HG02884 (cell line): ENCODE data around the gene SAMD1.
"Not testable (repeated sequence)": the region's sequence is repeated elsewhere in the genome, so short reads cannot be mapped to it uniquely, and the experiment has no call there.

Experiments
- ATAC-seq: cut with Tn5 transposase; IDR thresholded peaks from one replicate; pipeline ENCODE4 v1.9.1; 2021; ENCODE audit warnings: mild to moderate bottlenecking, moderate library complexity; ENCODE audit not compliant: unreplicated experiment

Gene SAMD1

DNA sequence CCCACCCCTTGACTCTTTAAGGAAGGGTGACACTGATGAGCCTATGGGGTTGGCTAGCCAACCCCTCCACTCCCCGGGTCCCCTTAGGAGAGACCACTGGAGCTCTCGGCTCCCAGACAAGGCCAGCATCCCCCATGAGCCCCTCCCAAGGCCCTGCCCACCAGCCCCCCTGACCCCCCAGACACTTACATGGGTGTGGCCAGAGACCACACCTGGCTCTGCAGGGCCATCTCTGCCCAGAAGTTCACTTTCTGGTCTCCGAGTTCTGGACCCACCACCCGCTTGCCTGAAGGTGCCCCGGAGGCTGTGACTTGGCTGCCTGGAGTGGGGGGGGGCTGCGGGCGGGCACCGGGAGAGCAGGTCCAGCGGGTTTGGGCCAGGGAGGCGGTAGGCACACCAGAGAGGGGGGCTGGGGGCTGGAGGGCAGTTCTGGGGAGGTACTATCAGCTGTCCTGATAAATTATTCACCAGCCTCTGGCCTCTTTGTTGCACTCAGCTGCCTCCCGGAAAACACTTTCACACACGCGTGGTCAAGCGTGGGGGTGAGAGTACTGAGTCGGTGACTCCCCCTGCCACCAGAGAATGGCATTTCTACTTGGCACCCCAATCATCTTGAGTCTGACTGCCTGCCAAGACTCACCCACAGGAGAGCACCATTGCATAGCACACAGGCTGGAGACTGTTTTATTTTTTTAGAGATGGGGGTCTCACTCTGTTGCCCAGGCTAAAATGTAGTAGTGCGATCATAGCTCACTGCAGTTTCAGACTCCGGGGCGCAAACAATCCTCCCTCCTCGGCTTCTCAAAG is 28.6 kb downstream of the SAMD1 start, which contains the start of gene PALM3:
Gene PALM3, minus strand, starts transcription at position 326 of the 807 bp plus-strand sequence. Its CDS starts 96 bp downstream, at position 230.
- ATAC-seq: no peak

DNA sequence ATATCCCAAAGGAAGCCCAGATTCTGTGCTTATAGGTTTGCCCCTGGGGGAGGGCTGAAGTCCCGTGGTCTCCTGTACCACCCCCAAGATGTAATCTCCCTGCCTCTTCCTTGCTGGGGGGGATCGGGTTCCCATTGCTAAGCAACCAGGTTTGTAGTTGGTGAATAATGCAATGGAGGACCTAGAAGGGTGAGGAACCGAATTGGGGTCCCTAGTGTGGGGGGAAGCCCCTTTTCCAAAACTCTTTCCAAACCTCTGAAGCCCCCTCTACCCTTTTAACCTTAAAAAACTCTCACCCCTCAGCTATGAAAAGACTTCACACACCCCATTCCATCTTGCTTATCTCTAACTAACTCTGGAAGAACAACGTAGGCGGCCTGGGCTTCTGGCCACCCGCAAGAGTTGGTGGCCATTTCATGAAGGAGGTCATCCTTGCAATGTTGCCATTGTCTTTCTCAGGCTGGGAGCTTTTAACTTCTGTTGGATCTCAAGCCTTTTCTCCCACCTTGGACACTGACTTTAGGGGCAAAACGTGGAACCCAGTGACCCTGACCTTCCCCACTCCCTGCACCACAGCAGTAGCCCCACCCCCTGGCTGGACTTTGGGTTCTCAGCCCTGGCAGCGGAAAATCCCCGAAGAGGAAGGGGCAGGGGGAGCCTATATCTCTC is 29.3 kb downstream of the SAMD1 start:
- no peak for ATAC-seq

DNA sequence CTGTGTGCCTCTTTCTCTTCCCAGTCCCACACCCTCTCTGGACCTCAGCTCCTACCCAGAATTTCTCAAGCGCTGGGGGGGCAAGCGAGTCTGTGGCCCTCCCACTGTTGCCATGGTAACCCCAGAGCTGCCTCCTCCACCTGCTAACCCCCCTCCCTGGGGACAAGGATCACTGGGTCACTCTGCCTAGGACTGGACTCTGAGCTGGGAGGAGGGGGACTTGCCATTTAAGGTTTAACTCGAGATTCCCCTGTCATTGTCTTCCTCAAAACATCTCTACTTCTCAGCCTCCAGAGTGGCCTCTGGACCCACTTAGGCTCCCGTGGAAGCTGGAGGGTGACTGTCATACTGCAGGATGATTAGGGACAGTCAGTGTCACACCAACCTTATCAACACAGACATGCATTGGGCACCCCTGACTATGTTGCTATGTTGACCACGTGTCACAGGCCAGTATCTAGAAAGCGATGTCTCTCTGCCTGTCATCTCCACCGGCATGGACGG is 30.8 kb downstream of the SAMD1 start:
- no peak for ATAC-seq

DNA sequence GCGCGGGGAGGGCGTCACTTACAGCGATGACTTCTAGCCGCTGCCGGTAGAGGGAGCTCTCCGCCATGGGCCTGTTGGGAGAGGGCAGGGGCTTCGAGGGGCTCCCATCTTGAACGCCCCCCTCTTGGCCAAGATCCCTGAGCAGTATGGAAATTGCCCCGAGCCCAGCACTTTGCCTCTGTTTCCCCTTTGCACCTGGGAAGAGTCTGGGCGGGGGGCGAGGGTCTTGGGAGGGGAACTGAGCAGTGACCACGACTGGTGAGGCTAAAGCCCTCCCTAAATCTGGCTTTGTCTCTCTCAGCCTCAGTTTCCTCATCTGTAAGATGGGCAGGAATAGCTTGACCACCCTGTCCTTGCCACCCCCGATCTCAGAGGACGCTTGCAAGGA is 31.5 kb downstream of the SAMD1 start:
- ATAC-seq: no peak

DNA sequence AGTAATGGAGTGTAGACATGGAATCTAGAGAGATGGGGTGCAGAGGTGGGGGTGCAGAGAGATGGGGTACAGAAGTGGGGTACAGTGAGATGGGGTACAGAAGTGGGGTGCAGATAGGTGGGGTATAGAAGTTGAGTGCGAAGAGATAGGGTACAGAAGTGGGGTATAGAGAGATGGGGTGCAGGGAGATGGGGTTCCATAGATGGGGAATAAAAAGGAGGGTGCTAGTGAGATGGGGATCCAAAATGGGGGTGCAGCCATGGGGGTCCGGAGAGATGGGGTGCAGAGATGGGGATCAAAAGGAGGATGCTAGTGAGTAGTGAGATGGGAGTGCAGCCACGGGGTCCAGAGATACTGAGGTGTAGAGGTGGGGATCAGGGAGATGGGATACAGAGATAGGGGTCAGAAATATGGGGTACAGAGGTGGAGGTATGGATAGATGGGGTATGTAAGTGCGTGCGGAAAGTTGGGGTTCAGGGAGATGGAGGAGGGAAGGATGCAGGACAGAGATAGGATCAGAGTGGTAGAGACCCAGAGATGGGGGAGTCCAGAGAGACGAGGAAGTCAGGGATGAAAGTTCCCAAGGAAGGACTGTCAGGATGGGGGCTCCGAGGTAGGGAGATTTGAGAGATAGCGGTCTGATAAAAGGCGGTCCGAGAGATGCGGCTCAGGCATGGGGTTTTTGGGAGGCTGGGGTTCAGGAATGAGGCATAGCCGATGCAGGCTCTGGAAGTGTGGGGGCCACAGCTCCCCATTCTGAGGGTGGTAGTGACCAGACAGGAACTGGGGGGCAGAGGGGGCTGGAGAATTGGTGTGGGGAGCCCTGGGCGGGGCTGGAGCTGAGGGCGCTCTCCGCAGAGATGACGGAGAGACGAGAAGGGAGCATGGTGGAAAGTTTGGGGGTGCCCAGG is 32.1 kb downstream of the SAMD1 start:
- ATAC-seq: no peak

DNA sequence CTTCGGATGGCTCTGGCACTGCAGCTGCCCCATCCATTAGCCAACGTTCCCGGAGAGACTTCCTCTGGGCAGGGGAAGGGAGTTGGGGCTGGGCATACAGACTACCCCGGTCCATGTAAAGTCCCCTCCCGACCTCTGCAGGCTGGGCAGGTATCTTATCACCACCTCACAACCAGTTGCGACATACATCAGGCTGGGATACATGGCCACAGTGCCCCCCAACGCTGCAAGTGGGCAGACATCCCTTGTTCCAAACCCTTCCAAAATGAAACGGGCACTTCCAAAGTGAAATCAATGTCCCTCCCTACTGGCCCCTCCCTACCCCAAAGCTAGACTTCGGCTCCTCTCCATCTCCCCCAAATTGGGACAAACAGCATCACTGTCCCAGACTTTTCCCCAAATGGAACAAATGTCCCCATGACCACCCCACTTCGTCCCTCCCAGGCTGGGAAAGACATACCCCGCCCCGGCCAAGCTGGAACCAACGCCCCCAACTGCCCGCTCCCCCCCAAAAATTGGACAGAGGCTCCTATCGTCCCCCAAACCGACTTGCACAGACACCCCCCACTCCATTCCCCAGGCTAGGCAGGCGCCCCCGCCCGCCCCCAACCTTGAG is 33.7 kb downstream of the SAMD1 start:
- ATAC-seq: no peak

DNA sequence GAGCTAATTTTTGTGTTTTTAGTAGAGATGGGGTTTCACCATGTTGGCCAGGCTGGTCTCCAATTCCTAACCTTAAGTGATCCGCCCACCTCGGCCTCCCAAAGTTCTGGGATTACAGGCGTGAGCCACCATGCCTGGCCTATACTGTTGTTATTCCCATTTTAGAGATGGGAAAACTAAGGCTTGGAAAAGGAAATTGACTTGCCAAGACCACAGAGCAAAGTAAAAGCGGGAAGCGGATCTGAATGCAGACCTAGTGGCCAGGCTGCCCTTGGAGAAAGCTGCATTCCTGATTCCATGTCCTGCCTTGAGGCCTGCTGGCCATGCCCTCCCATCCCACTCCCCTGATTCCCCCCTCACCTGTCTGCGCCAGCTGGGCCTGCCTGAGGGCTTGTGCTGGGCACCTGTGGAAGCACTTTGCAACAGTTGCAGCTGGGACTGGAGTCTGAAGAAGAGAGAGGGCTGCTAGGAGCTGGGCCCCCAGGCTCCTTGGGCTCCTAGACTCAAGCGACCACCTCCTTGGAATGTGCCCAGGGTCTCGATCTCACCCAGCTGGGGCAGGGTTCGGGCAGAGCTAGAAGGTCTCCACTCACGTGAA is 34.4 kb downstream of the SAMD1 start:
- ATAC-seq: no peak

DNA sequence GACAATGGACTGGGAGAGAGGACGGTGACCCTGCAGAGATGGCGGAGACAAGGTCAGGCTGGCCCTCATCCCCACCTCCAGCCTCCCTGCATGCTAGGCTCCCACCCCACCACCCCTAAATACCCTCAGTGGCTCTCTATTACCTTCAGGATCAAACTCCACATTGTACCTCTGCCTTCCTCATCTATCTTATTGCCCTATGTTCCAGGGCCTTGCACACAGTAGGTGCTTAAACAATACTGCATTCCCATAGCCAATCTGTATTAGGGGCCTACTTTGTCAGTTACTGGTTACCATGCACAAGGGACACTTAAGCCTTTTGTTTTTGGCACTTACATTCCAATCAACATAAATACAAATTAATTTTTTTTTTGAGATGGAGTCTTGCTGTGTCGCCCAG is 35.2 kb downstream of the SAMD1 start:
- no peak for ATAC-seq

DNA sequence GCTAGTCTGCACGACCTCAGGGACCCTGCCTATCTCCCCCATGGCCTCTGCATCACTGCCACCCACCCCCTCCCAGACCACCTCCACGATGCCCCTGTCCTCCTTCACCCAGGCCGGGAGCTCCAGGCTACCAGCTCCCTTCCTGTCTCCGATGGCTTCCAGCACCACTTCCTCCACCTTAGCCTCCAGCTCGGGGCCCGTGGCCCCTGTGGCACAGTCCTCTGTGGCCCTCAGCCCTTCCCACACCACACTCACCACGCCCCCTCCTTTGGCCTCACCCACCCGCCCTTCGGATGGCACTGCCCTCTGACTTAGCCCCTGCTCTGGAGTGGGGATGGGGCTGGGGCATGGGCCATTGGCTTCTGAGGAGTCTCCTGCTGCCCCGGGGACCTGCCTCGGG is 35.8 kb downstream of the SAMD1 start:
- ATAC-seq: no peak

DNA sequence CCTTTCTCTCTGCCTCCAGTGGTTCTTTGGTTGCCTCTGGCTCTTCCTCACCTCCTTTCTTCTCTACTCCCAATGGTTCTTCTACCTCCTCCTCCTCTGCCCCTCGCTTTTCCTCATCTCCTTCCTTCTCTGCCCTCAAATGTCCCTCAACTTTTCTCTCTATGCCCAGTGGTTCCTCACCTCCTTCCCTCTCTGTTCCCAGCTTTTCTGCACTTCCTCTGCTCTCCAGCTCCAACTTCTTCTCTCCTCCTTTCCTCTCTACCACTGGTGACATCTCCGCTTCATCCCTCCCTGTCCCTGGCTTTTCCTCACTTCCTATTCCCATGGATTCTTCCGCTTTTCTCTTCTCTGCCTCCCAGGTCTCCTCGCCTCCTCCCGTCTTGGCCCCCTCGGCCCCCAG is 36.5 kb downstream of the SAMD1 start:
- ATAC-seq: no peak

DNA sequence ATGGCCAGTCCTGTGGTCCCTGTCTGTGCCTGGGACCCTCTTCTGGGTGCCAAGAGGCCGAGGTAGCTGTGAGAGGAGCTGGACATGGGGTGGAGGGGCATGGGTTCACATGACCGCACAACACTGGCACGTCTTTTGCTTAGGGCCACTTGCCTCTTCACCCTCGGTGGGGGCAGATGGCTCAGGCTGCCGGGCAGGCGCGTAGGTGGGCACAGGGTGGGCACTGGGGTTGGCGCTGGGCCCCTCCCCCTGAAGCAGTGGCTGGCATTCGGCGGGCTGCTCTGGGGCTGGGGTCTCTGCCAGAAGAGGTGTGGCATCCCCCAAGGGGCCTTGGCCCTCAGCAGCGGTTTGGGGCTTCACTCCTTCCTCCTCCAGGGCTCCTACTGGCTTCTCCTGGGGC is 37.1 kb downstream of the SAMD1 start:
- no peak for ATAC-seq

DNA sequence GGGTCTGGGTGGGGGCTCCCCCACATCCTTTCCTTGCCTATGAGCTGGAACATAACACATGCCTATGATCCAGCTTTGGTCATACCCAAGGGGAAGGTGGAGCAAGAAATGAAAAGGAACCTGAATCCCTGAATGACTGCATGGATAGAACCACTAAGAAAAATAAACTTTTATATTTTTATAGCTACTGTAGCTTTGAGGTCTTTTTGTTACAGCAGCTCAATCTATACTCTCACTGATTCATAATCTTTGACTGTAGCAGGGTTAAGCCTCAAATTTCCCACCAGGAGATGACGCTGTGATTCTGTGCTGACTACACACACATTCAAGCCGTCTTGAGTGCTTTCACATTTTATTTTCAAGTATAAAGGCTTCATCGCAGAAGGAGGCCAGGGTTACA is 37.5 kb downstream of the SAMD1 start:
- no peak for ATAC-seq

DNA sequence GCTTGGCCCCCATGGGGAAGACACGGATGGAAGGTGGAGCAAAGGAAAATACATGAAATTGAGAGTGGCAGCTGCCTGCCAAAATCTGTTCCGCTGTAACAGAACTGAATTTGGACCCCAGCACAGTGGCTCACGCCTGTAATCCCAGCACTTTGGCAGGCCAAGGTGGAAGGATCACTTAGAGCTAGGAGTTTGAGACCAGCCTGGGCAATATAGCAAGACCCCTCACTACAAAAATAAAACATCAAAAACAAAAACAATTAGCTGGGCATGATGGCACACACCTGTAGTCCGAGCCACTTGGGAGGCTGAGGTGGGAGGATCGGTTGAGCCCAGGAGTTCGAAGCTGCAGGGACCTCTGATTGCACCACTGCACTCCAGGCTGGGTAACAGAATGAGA is 38.1 kb downstream of the SAMD1 start:
- no peak for ATAC-seq

DNA sequence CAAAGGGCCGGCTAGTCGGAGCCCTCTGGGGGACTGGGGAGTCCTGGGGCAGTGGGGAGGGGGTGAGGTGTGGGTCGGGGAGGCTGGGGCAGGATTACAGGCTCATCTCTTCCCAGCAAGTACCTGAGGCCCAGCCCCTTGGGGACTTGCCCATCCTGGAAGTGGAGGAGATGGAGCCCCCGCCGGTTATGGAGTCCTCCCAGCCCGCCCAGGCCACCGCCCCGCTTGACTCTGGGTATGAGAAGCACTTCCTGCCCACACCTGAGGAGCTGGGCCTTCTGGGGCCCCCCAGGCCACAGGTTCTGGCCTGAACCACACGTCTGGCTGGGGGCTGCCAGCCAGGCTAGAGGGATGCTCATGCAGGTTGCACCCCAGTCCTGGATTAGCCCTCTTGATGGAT is 38.6 kb downstream of the SAMD1 start:
- no peak for ATAC-seq

DNA sequence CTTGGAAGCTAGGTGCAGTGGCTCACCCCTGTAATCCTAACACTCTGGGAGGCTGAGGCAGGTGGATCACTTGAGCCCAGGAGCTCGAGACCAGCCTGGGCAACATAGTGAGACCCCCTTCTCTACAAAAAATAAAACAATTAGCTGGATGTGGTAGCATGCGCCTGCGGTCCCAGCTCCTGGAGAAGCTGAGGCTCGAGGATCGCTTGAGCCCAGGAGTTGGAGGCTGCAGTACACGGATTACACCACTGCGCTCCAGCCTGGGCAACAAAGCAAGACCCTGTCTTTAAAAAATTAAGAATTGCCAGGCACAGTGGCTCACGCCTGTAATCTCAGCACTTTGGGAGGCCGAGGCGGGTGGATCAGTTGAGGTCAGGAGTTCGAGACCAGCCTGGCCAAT is 39.6 kb downstream of the SAMD1 start:
- not testable (repeated sequence) for ATAC-seq

DNA sequence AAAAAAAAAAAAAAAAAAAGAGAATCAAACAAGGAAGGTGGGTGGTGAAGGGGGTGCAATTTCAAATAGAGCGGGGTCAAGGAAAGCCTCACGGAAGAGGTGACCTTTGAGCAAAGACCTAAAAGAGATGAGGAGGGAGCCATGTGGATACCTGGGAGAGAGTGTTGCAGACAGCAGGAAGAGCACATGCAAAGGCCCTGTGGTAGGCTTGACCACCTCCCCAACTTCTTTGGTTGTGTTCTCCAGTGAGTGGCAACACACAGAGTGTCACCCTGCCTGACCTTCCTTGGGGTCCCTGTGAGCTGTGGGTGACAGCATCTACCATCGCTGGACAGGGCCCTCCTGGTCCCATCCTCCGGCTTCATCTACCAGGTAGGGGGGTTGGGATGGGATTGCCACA is 40.0 kb downstream of the SAMD1 start:
- no peak for ATAC-seq

DNA sequence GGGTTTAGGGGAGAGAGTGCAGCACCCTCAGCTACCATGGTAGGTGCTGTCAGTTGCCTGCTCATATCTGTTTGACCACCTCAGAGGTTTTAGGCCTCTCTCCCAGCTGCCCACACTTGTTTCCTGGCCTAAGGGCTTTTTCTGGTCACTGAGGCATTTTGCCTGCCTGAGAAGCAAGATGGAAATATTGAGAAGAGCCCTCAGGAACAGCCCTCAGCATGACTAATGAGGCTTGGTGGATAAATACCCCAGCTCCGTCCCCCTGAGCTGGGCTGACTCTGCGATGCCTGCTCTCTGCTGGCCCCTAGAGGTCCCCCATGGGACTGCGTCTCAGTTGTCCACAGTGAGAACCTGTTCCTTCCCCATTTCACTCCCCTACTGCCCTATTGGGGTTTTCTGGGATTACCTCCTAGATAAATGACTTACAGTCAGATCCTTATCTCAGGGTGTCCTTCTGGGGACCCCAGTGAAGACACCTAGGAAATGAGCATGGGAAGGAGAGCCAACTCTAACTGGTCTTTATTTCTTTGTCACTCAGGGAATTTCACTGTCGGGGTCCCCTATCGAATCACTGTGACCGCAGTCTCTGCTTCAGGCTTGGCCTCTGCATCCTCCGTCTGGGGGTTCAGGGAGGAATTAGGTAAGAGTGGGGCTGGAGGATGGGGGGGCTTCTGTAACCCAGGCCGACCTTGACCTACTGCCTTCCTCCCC is 42.0 kb downstream of the SAMD1 start:
- no peak for ATAC-seq

DNA sequence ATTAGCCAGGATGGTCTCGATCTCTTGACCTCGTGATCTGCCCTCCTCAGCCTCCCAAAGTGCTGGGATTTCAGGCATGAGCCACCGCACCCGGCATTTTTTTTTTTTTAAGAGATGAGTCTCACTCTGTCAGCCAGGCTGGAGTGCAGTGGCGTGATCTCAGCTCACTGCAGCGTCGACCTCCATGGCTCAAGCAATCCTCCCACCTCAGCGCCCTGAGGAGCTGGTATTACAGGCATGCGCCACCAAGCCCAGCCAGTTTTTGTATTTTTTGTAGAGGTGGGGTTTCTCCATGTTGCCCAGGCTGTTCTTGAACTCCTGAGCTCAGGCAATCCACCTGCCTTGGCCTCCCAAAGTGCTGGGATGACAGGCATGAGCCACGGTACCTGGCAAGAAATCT is 42.7 kb downstream of the SAMD1 start:
- ATAC-seq: not testable (repeated sequence)

DNA sequence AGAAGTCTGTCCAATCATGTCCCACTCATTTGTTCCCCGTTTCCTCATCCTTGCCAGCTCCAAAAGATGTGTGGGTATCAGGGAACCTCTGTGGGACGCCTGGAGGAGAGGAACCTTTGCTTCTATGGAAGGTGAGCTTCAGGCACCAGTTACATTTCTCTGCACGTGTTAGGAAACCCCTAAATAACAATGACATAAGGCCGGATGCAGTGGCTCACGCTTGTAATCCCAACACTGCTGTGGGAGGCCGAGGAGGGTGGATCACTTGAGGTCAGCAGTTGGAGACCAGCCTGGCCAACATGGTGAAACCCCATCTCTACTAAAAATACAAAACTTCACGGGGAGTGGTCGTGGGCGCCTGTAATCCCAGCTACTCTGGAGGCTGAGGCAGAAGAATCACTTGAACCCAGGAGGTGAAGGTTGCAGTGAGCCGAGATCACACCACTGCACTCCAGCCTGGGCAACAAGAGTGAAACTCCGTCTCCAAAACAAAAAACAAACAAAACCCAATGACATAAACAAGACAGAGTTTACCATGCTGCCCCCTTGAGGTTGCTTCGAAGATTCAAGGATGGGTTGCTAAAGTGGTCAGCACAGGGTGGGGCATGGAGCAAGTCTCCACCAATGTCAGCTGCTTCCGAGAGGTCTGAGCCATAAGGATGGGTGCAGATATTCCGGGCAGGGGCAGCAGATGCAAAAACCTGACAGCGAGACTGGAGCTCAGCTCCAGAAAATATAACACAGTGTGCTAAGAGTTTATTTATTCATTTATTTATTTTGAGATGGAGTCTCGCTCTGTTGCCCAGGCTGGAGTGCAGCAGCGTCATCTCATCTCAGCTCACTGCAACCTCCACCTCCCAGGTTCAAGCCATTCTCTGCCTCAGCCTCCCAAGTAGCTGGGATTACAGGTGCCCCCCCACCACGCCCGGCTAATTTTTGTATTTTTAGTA is 47.6 kb downstream of the SAMD1 start:
- not testable (repeated sequence) for ATAC-seq
